NT2/D1 (cell line): ENCODE data around the gene NTF3.

Source experiments
- SUZ12 ChIP-seq: IDR thresholded peaks from 2 replicates; pipeline ENCODE4 v1.6.1; 2011; ENCODE audit not compliant: insufficient read length, insufficient read depth; ENCODE audit errors: extremely low read depth
- YY1 ChIP-seq: IDR thresholded peaks from 2 replicates; pipeline ENCODE4 v1.6.1; 2011; ENCODE audit not compliant: insufficient read length, insufficient read depth
- ZNF274 ChIP-seq: IDR thresholded peaks from 2 replicates; pipeline ENCODE4 v1.6.1; 2011; ENCODE audit warnings: mild to moderate bottlenecking, low read depth, low read length

GRCh38 chr12:5522432-5523335 is 90.8 kb downstream of the NTF3 start:
- no peak for TF ChIP-seq ZNF274
- TF ChIP-seq SUZ12 = no peak
- no peak for TF ChIP-seq YY1
